ENCODE measurements around the gene NUP58.

- TF ChIP-seq CEBPZ (IDR thresholded peaks at IDR 0.05; ENCODE audit: low read depth, low read length), result no peak
- no peak for TF ChIP-seq POLR2AphosphoS5 (IDR thresholded peaks at IDR 0.05; ENCODE audit: low read length)
- no peak for TF ChIP-seq ZZZ3 (IDR thresholded peaks at IDR 0.05; ENCODE audit: control insufficient read depth, insufficient read length, low read depth)
- no peak for TF ChIP-seq CHD1 (IDR thresholded peaks at IDR 0.05; ENCODE audit: low read depth, low read length)
- TF ChIP-seq, protein P1, sequence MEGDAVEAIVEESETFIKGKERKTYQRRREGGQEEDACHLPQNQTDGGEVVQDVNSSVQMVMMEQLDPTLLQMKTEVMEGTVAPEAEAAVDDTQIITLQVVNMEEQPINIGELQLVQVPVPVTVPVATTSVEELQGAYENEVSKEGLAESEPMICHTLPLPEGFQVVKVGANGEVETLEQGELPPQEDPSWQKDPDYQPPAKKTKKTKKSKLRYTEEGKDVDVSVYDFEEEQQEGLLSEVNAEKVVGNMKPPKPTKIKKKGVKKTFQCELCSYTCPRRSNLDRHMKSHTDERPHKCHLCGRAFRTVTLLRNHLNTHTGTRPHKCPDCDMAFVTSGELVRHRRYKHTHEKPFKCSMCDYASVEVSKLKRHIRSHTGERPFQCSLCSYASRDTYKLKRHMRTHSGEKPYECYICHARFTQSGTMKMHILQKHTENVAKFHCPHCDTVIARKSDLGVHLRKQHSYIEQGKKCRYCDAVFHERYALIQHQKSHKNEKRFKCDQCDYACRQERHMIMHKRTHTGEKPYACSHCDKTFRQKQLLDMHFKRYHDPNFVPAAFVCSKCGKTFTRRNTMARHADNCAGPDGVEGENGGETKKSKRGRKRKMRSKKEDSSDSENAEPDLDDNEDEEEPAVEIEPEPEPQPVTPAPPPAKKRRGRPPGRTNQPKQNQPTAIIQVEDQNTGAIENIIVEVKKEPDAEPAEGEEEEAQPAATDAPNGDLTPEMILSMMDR (IDR thresholded peaks at IDR 0.05 in 2 of 3, conservative IDR thresholded peaks at IDR 0.05 in 1 of 3; ENCODE audit: control insufficient read depth in 2 of 3, extremely low read depth in 1 of 3, insufficient read depth in 1 of 3, low read depth in 3 of 3, low read length in 3 of 3), result no peak
- TF ChIP-seq IKZF1 (conservative IDR thresholded peaks at IDR 0.05), result no peak
- no peak for TF ChIP-seq GABPA (IDR thresholded peaks at IDR 0.05; ENCODE audit: low read depth)
- TF ChIP-seq HDAC2 (IDR thresholded peaks at IDR 0.05), result no peak
- no peak for TF ChIP-seq HCFC1 (IDR thresholded peaks at IDR 0.05; ENCODE audit: low read length)
Measured at GRCh38 chr13:25379011-25379410, 77.6 kb downstream of the NUP58 start.

Measured in GM12878 (cell line).